K562 (cell line): ENCODE data around the gene IRS1. TPM values are rescaled to one million over a fixed set of nuclear protein-coding genes. Genes with fewer than 3 reads are reported as not detected.

Experiments used
- POLR2G ChIP-seq: fragments of 200-400 bp; formaldehyde crosslinking; IDR thresholded peaks from 2 replicates; pipeline ENCODE4 v1.6.1; 2017; ENCODE audit warnings: low read depth, mild to moderate bottlenecking, antibody characterized with exemption, low read length, moderate library complexity
- RBM39 ChIP-seq: fragments of 200-400 bp; formaldehyde crosslinking; optimal IDR thresholded peaks from 2 replicates; pipeline ENCODE3; 2018; ENCODE audit warnings: low read depth, low read length
- ZEB2 ChIP-seq: fragments of 450-650 bp; IDR thresholded peaks from 2 replicates; pipeline ENCODE4 v1.6.1; 2016
- polyA plus RNA-seq, 8 experiments: library from polyadenylated mRNA; depleted of rRNA in 4 of 8; stranded (reverse) in 5 of 8; unstranded in 3 of 8; fragments of >200 nt; fragmentation: Nextera tagmentation in 2 of 8; fragmentation: Illumina TruSeq in 1 of 8; extraction: Ambion mirVana in 2 of 8; extraction: Trizol in 1 of 8; gene quantifications; 2 replicates each; pipeline versions ENCODE4 v1.2.1 to v1.2.3, GENCODE V29; 2011 to 2014; ENCODE audit warnings: inconsistent platforms in 1 of 8, missing spikeins in 1 of 8
- total RNA-seq, 7 experiments: library from RNA; depleted of rRNA in 6 of 7; stranded (reverse); fragments of >200 nt in 6 of 7; fragmentation: Illumina TruSeq in 2 of 7; extraction: Trizol in 2 of 7; gene quantifications; 2 replicates each; pipeline versions ENCODE4 v1.2.1 to v1.2.3, GENCODE V29; 2011 to 2021; ENCODE audit warnings: low replicate concordance in 1 of 7
- TF ChIP-seq, protein P1 (sequence below), 2 experiments: fragments of 450-650 bp in 1 of 2; sonication (generic) in 1 of 2; formaldehyde crosslinking in 1 of 2; IDR thresholded peaks; 2 replicates each; pipeline versions ENCODE4 v1.7.1 to v1.9.0; 2016 to 2022; ENCODE audit warnings: inconsistent platforms in 1 of 2, mild to moderate bottlenecking in 1 of 2, missing genetic modification reagents in 1 of 2
- TF ChIP-seq, protein P2 (sequence below): fragments of 450-650 bp; formaldehyde crosslinking; IDR thresholded peaks from 2 replicates; pipeline ENCODE4 v1.4.0; 2022; ENCODE audit warnings: missing genetic modification characterization
- TF ChIP-seq, protein P3 (sequence below): sonication (generic); formaldehyde crosslinking; IDR thresholded peaks from 2 replicates; pipeline ENCODE4 v1.8.0; 2023; ENCODE audit warnings: mild to moderate bottlenecking, missing genetic modification reagents

IRS1 gene
- total and polyA plus RNA-seq, 9 of the 15 experiments (the other 6 are each of a cell fraction or from before 2014, with no cell fraction given): under 0.01 to 0.31 (median 0.08) TPM; not detected in 1

DNA sequence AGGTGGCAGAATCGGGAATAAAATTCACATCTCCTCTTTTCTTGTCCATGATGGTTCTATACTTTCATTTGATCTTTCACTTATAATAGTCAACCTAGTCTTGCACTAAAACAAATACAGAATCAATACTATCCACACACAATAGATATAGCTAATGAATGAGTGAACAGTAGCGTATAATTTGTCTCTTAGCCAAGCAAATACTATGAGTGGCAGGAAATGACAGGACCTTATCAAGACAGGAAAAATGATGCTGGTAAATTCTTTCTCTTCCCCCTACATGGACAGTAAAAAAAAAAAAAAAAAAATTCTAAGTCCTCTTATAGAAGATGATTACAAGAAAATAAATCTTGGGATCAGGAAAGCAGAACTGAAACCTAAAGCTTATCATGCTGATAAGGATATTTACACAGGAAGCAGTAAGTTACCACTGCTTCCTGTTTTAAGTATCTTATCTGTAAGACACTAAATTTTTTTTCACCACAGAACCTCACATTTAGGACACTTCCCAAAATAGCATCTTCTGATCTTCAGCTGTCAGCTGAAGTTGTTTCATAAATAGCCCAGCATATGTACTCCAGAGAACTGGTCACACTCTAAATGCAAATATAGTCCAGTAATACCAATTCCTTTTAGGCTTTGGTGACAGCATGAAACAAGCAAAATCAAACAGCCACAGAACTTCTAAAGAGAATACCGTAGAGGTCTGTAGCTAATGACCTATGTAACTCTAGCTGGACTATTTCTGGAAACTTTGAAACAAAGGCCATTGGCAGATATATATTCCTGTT, 27.0 kb downstream of the IRS1 start (continued):
- TF ChIP-seq, protein P1, sequence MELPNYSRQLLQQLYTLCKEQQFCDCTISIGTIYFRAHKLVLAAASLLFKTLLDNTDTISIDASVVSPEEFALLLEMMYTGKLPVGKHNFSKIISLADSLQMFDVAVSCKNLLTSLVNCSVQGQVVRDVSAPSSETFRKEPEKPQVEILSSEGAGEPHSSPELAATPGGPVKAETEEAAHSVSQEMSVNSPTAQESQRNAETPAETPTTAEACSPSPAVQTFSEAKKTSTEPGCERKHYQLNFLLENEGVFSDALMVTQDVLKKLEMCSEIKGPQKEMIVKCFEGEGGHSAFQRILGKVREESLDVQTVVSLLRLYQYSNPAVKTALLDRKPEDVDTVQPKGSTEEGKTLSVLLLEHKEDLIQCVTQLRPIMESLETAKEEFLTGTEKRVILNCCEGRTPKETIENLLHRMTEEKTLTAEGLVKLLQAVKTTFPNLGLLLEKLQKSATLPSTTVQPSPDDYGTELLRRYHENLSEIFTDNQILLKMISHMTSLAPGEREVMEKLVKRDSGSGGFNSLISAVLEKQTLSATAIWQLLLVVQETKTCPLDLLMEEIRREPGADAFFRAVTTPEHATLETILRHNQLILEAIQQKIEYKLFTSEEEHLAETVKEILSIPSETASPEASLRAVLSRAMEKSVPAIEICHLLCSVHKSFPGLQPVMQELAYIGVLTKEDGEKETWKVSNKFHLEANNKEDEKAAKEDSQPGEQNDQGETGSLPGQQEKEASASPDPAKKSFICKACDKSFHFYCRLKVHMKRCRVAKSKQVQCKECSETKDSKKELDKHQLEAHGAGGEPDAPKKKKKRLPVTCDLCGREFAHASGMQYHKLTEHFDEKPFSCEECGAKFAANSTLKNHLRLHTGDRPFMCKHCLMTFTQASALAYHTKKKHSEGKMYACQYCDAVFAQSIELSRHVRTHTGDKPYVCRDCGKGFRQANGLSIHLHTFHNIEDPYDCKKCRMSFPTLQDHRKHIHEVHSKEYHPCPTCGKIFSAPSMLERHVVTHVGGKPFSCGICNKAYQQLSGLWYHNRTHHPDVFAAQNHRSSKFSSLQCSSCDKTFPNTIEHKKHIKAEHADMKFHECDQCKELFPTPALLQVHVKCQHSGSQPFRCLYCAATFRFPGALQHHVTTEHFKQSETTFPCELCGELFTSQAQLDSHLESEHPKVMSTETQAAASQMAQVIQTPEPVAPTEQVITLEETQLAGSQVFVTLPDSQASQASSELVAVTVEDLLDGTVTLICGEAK (IDR thresholded peaks at IDR 0.05): 0 out of 2 replicates have a peak, but pooled peaks have one; percentile 42
- TF ChIP-seq, protein P1 (CRISPR knock-in tag; IDR thresholded peaks at IDR 0.05): no peak
- TF ChIP-seq ZEB2 (peak; percentile 57), POLR2G (no peak), RBM39 (no peak)
- TF ChIP-seq, protein P2, sequence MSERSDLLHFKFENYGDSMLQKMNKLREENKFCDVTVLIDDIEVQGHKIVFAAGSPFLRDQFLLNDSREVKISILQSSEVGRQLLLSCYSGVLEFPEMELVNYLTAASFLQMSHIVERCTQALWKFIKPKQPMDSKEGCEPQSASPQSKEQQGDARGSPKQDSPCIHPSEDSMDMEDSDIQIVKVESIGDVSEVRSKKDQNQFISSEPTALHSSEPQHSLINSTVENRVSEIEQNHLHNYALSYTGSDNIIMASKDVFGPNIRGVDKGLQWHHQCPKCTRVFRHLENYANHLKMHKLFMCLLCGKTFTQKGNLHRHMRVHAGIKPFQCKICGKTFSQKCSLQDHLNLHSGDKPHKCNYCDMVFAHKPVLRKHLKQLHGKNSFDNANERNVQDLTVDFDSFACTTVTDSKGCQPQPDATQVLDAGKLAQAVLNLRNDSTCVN (CRISPR knock-in tag): no peak
- TF ChIP-seq, protein P3, sequence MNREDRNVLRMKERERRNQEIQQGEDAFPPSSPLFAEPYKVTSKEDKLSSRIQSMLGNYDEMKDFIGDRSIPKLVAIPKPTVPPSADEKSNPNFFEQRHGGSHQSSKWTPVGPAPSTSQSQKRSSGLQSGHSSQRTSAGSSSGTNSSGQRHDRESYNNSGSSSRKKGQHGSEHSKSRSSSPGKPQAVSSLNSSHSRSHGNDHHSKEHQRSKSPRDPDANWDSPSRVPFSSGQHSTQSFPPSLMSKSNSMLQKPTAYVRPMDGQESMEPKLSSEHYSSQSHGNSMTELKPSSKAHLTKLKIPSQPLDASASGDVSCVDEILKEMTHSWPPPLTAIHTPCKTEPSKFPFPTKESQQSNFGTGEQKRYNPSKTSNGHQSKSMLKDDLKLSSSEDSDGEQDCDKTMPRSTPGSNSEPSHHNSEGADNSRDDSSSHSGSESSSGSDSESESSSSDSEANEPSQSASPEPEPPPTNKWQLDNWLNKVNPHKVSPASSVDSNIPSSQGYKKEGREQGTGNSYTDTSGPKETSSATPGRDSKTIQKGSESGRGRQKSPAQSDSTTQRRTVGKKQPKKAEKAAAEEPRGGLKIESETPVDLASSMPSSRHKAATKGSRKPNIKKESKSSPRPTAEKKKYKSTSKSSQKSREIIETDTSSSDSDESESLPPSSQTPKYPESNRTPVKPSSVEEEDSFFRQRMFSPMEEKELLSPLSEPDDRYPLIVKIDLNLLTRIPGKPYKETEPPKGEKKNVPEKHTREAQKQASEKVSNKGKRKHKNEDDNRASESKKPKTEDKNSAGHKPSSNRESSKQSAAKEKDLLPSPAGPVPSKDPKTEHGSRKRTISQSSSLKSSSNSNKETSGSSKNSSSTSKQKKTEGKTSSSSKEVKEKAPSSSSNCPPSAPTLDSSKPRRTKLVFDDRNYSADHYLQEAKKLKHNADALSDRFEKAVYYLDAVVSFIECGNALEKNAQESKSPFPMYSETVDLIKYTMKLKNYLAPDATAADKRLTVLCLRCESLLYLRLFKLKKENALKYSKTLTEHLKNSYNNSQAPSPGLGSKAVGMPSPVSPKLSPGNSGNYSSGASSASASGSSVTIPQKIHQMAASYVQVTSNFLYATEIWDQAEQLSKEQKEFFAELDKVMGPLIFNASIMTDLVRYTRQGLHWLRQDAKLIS (CRISPR knock-in tag): no peak
